SU-DHL-6 (cell line): ENCODE measurements around the gene TBC1D22A.

Source experiments
- CTCF ChIP-seq: fragments of 200-600 bp; sonication (generic); IDR thresholded peaks from one replicate; pipeline ENCODE4 v1.5.1; 2017; ENCODE audit warnings: antibody characterized with exemption, mild to moderate bottlenecking, low read length, moderate library complexity; ENCODE audit not compliant: insufficient read depth, poor library complexity, severe bottlenecking
- EZH2phosphoT487 ChIP-seq: fragments of 200-600 bp; sonication (generic), shearing (Covaris generic); conservative IDR thresholded peaks from 2 replicates; pipeline ENCODE4 v1.6.1; 2018; ENCODE audit warnings: mild to moderate bottlenecking, antibody characterized with exemption, low read length, moderate library complexity, mixed read lengths

- TF ChIP-seq CTCF (no peak), EZH2phosphoT487 (no peak)
Observed at GRCh38 chr22:47001288-47001687, 238.8 kb downstream of the TBC1D22A start.
